Measurements from ENCODE around the gene APOA1. TPM values are rescaled to one million over a fixed set of nuclear protein-coding genes. Genes with fewer than 3 reads are reported as not detected.
"Not testable (repeated sequence)": the region's sequence is repeated elsewhere in the genome, so short reads cannot be mapped to it uniquely, and the experiment has no call there.

The APOA1 gene
- total RNA-seq, 1 donor from 2014 or later = 3.7 TPM

DNA sequence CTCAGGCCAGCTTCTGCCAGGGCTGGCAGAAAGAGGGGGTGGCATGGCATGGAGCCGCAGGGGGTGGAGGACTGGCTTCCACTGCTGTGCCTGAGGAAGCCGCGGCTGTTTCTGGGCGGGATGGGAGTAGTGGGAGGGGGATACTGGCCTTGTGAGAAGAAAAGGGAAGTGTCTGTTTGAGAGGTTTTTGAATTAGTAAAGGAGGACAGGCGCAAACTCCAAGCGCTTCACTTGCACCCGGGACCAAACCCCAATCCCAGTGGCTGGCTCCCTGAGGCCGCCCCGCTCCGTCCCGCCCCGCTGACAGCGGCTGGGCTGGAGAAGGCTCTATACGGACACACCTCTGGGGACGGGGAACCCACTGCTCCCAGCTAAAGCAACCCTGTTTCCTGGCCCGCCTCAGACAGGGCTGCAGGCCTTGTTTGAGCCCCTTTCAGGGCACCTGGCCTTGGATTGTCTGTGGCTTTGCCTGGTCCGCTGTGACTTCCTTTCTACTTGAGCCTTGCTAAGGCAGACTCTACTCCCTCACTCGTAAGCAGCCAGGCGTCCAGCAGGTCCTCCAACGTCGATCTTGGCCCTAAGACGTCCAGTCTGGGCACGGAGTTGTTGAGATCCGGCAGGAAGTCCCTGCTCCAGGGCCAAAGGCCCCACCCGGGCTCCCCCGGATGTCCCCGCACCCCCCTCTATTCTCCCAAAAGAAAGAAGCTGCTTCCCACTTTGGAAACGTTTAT is 2.2 kb downstream of the APOA1 start:
- H3K4me3 ChIP-seq = peak overlapping the region; percentile 54
- H3K27ac ChIP-seq = peak overlapping the region; percentile 88
- H3K36me3 ChIP-seq = no peaks in the 10 kb centered on the region
- no peak for DNase-seq
- peaks cover 36% of the 10 kb centered on the region for H3K4me1 ChIP-seq
- H3K9me3 ChIP-seq = no peaks in the 10 kb centered on the region
- no peaks in the 10 kb centered on the region for H3K27me3 ChIP-seq (ENCODE audit: low read depth)
- peak; percentile 74 to 76 for ATAC-seq
- intact Hi-C loops (cut with DNase I) = no loop called here
- TF ChIP-seq, protein P1, sequence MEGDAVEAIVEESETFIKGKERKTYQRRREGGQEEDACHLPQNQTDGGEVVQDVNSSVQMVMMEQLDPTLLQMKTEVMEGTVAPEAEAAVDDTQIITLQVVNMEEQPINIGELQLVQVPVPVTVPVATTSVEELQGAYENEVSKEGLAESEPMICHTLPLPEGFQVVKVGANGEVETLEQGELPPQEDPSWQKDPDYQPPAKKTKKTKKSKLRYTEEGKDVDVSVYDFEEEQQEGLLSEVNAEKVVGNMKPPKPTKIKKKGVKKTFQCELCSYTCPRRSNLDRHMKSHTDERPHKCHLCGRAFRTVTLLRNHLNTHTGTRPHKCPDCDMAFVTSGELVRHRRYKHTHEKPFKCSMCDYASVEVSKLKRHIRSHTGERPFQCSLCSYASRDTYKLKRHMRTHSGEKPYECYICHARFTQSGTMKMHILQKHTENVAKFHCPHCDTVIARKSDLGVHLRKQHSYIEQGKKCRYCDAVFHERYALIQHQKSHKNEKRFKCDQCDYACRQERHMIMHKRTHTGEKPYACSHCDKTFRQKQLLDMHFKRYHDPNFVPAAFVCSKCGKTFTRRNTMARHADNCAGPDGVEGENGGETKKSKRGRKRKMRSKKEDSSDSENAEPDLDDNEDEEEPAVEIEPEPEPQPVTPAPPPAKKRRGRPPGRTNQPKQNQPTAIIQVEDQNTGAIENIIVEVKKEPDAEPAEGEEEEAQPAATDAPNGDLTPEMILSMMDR (IDR thresholded peaks at IDR 0.05) = no peak

DNA sequence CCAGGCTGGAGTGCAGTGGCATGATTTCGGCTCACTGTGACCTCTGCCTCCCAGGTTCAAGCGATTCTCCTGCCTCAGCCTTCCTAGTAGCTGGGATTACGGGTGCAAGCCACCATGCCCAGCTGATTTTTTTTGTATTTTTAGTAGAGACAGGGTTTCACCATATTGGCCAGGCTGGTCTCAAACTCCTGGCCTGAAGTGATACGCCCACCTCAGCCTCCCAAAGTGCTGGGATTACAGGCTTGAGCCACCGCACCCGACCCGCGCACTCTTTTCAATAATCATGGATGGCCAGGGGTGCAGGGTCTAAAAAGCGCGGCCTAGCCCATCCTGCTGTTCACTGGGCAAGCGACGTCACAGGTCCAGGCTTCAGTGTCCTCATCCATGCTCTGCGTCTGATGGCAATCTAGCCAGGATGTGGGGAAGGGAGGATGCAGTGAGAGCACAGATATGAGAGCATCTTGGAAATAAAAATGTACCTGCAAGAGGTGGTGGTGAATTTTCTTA is 2.8 kb downstream of the APOA1 start:
- intact Hi-C loops (cut with DNase I); H3K36me3 ChIP-seq; H3K27me3 ChIP-seq (ENCODE audit: low read depth); H3K9me3 ChIP-seq; H3K4me3 ChIP-seq; ATAC-seq; DNase-seq: not testable (repeated sequence)
- Histone ChIP-seq H3K4me1 (peaks cover 35% of the 10 kb centered on the region), H3K27ac (peak overlapping the region; percentile 88)

DNA sequence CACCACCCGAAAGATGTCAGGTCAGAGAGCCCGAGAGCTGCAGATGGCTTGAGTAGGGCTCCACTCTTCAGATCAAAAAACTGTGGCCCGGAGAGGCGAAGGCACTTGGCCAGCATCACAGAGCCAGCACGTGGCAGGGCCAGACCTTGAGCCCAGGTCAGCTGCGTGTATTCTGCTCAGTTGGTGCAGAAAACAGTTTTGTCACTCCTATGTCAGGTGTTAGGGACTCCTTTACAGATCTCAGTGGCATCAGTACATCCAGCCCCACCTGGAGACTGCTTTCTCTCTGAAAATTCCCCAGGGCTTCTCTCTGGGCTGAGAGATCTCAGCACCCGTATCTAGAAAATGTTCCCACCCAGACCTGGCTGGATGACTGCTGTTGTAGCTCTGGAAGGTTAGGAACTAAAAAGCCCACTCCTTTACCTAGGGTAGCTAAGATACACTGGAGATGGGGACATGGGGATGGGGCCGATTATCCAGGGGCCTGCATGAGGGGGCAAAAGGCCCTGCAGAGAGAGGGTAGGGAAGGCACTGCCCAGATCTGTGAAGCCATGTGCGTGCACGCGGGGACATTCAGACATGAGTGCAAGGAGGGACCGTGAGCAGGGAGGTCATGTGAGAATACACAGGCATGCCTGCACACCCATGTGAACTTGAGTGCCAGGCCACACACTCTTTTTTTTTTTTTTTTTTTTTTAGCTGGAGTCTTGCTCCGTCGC is 3.4 kb downstream of the APOA1 start:
- DNase-seq (no peak), ATAC-seq (no peak)
- no peak overlapping the region for H3K4me3 ChIP-seq
- H3K27ac ChIP-seq = peak overlapping the region; percentile 88
- peaks cover 35% of the 10 kb centered on the region for H3K4me1 ChIP-seq
- intact Hi-C loops (cut with DNase I) = no loop called here
- no peaks in the 10 kb centered on the region for H3K27me3 ChIP-seq (ENCODE audit: low read depth)
- no peaks in the 10 kb centered on the region for H3K9me3 ChIP-seq
- TF ChIP-seq, protein P1 (IDR thresholded peaks at IDR 0.05) = no peak
- no peaks in the 10 kb centered on the region for H3K36me3 ChIP-seq

DNA sequence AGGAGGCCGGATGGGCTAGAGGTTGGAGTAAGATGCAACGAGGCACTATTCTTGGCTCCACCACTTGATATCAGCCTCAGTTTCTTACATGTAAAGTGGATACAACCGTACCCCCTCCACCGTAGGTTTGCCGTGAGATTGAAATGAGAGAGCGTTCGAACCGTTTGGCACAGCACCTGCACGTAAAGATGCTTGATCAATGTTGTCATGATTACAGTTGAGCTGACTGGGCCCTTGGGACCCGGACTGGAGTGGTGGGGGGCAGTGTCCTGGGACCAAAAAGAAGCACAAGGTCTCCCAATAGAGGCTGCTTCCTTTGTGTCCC is 4.0 kb downstream of the APOA1 start:
- TF ChIP-seq, protein P1 (IDR thresholded peaks at IDR 0.05) = no peak
- peaks cover 35% of the 10 kb centered on the region for H3K4me1 ChIP-seq
- H3K27ac ChIP-seq = no peak overlapping the region
- DNase-seq = no peak
- no peaks in the 10 kb centered on the region for H3K9me3 ChIP-seq
- no peak overlapping the region for H3K4me3 ChIP-seq
- intact Hi-C loops (cut with DNase I) = no loop called here
- no peaks in the 10 kb centered on the region for H3K27me3 ChIP-seq (ENCODE audit: low read depth)
- no peaks in the 10 kb centered on the region for H3K36me3 ChIP-seq
- no peak for ATAC-seq

DNA sequence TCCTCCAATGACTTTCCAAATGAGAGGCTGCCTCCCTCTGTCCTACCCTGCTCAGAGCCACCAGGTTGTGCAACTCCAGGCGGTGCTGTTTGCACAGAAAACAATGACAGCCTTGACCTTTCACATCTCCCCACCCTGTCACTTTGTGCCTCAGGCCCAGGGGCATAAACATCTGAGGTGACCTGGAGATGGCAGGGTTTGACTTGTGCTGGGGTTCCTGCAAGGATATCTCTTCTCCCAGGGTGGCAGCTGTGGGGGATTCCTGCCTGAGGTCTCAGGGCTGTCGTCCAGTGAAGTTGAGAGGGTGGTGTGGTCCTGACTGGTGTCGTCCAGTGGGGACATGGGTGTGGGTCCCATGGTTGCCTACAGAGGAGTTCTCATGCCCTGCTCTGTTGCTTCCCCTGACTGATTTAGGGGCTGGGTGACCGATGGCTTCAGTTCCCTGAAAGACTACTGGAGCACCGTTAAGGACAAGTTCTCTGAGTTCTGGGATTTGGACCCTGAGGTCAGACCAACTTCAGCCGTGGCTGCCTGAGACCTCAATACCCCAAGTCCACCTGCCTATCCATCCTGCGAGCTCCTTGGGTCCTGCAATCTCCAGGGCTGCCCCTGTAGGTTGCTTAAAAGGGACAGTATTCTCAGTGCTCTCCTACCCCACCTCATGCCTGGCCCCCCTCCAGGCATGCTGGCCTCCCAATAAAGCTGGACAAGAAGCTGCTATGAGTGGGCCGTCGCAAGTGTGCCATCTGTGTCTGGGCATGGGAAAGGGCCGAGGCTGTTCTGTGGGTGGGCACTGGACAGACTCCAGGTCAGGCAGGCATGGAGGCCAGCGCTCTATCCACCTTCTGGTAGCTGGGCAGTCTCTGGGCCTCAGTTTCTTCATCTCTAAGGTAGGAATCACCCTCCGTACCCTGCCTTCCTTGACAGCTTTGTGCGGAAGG is 4.8 kb downstream of the APOA1 start:
- TF ChIP-seq, protein P1 (IDR thresholded peaks at IDR 0.05) = no peak
- Histone ChIP-seq H3K4me1 (peaks cover 32% of the 10 kb centered on the region), H3K4me3 (no peak overlapping the region), H3K27me3 (ENCODE audit: low read depth) (no peaks in the 10 kb centered on the region), H3K36me3 (no peaks in the 10 kb centered on the region), H3K9me3 (no peaks in the 10 kb centered on the region), H3K27ac (no peak overlapping the region)
- ATAC-seq = no peak
- DNase-seq = no peak
- intact Hi-C loops (cut with DNase I) = no loop called here
